ENCODE measurements around the gene GRIA4.

GRIA4 gene

GRCh38 chr11:105639527-105639926, 29.7 kb downstream of the GRIA4 start:
- no peak for DNase-seq

- no peak for DNase-seq
Measured at GRCh38 chr11:105641433-105641832, 31.6 kb downstream of the GRIA4 start.

- DNase-seq = no peak
Measured at GRCh38 chr11:105642870-105643269, 33.0 kb downstream of the GRIA4 start.

- no peak for DNase-seq
Measured at GRCh38 chr11:105644839-105645573, 35.1 kb downstream of the GRIA4 start.

GRCh38 chr11:105647780-105648179, 37.9 kb downstream of the GRIA4 start:
- no peak for DNase-seq

GRCh38 chr11:105648762-105649161, 38.9 kb downstream of the GRIA4 start:
- DNase-seq = no peak

GRCh38 chr11:105665281-105665680, 55.4 kb downstream of the GRIA4 start:
- no peak for DNase-seq

GRCh38 chr11:105667441-105667840, 57.6 kb downstream of the GRIA4 start:
- no peak for DNase-seq

- no peak for DNase-seq
Measured at GRCh38 chr11:105670811-105671210, 60.9 kb downstream of the GRIA4 start.

GRCh38 chr11:105673089-105673488, 63.2 kb downstream of the GRIA4 start:
- DNase-seq = no peak

GRCh38 chr11:105689631-105690030, 79.8 kb downstream of the GRIA4 start:
- DNase-seq = no peak

GRCh38 chr11:105690467-105690866, 80.6 kb downstream of the GRIA4 start:
- no peak for DNase-seq

GRCh38 chr11:105693075-105693759, 83.3 kb downstream of the GRIA4 start:
- DNase-seq = no peak

- no peak for DNase-seq
Measured at GRCh38 chr11:105696000-105696399, 86.1 kb downstream of the GRIA4 start.

GRCh38 chr11:105697291-105697690, 87.4 kb downstream of the GRIA4 start:
- DNase-seq = no peak

- DNase-seq = no peak
Measured at GRCh38 chr11:105699203-105699602, 89.3 kb downstream of the GRIA4 start.

GRCh38 chr11:105700271-105700670, 90.4 kb downstream of the GRIA4 start:
- no peak for DNase-seq

GRCh38 chr11:105701098-105701497, 91.2 kb downstream of the GRIA4 start:
- DNase-seq = no peak

- no peak for DNase-seq
Measured at GRCh38 chr11:105705786-105706530, 96.1 kb downstream of the GRIA4 start.

- no peak for DNase-seq
Measured at GRCh38 chr11:105713106-105713505, 103.2 kb downstream of the GRIA4 start.

GRCh38 chr11:105713696-105714095, 103.8 kb downstream of the GRIA4 start:
- DNase-seq = no peak

- DNase-seq = no peak
Measured at GRCh38 chr11:105718641-105719040, 108.8 kb downstream of the GRIA4 start.

GRCh38 chr11:105719073-105719822, 109.4 kb downstream of the GRIA4 start:
- DNase-seq = no peak

Data from activated naive CD4-positive, alpha-beta T cell treated with anti-CD3 and anti-CD28 coated beads, Interleukin-2, amount 50 U/mL, for 16 hours (primary cell).